Fibroblast of mammary gland (primary cell): Measurements from ENCODE around the gene ARID4A.

Source experiments
- DNase-seq: peaks from one replicate; pipeline ENCODE4 v3.0.0-alpha.2; 2010; ENCODE audit warnings: low read depth
- H3K4me3 ChIP-seq: 2 replicates; pipeline ENCODE4 v1.5.1; 2011; ENCODE audit warnings: low read depth, mild to moderate bottlenecking, low read length, moderate library complexity; ENCODE audit not compliant: control insufficient read depth
- CTCF ChIP-seq: conservative IDR thresholded peaks from 2 replicates; pipeline ENCODE4 v1.5.1; 2011; ENCODE audit warnings: low read depth, low read length, inconsistent platforms; ENCODE audit not compliant: control insufficient read depth, insufficient read depth

Gene ARID4A

GRCh38 chr14:58362798-58363412 lies 64.5 kb downstream of the ARID4A start:
- no peak overlapping the region for H3K4me3 ChIP-seq
- DNase-seq: peak; percentile 33
- peak; percentile 23 for TF ChIP-seq CTCF

GRCh38 chr14:58364316-58364715 lies 66.0 kb downstream of the ARID4A start:
- no peak overlapping the region for H3K4me3 ChIP-seq
- DNase-seq: no peak
- no peak for TF ChIP-seq CTCF

GRCh38 chr14:58367296-58367695 lies 68.9 kb downstream of the ARID4A start:
- DNase-seq: no peak
- TF ChIP-seq CTCF: no peak
- no peak overlapping the region for H3K4me3 ChIP-seq

GRCh38 chr14:58368956-58369355 lies 70.6 kb downstream of the ARID4A start:
- peak; percentile 2 for DNase-seq
- no peak for TF ChIP-seq CTCF

GRCh38 chr14:58376791-58377190 lies 78.4 kb downstream of the ARID4A start:
- no peak overlapping the region for H3K4me3 ChIP-seq
- TF ChIP-seq CTCF: no peak
- no peak for DNase-seq

More at GRCh38 chr14:58368956-58369355, 70.6 kb downstream of the ARID4A start:
- no peak overlapping the region for H3K4me3 ChIP-seq

- no peak overlapping the region for H3K4me3 ChIP-seq
- TF ChIP-seq CTCF: no peak
- no peak for DNase-seq
These were observed 92.5 kb downstream of the ARID4A start for GRCh38 chr14:58390830-58391229.

GRCh38 chr14:58395562-58395811 lies 97.1 kb downstream of the ARID4A start:
- H3K4me3 ChIP-seq: peak overlapping the region; percentile 35
- no peak for TF ChIP-seq CTCF
- no peak for DNase-seq
